ENCODE measurements around the gene RASSF5.

RASSF5 gene

GRCh38 chr1:206635080-206635977 is 128.0 kb downstream of the RASSF5 start, which contains the start of gene DYRK3:
Gene DYRK3 (plus strand): TSS chr1:206635536. CDS start chr1:206635704, 168 bp downstream.
- DNase-seq (ENCODE audit: low read depth) = peak; percentile 86

GRCh38 chr1:206635978-206636345 is 128.6 kb downstream of the RASSF5 start:
- no peak for DNase-seq (ENCODE audit: low read depth)

GRCh38 chr1:206636671-206637070 is 129.3 kb downstream of the RASSF5 start:
- DNase-seq (ENCODE audit: low read depth) = no peak

- DNase-seq (ENCODE audit: low read depth) = no peak
Measured at GRCh38 chr1:206637605-206638004, 130.3 kb downstream of the RASSF5 start.

All from activated T-helper 1 cell treated with Interleukin-2 at 50 U/mL for 16 hours (primary cell).